ENCODE data around the gene TRAPPC1. TPM values are rescaled to one million over a fixed set of nuclear protein-coding genes. Genes with fewer than 3 reads are reported as not detected.
"Not testable (repeated sequence)": the region's sequence is repeated elsewhere in the genome, so short reads cannot be mapped to it uniquely, and the experiment has no call there.

TRAPPC1 gene
- total RNA-seq, 1 experiment from 2014 or later = 30.3 TPM

DNA sequence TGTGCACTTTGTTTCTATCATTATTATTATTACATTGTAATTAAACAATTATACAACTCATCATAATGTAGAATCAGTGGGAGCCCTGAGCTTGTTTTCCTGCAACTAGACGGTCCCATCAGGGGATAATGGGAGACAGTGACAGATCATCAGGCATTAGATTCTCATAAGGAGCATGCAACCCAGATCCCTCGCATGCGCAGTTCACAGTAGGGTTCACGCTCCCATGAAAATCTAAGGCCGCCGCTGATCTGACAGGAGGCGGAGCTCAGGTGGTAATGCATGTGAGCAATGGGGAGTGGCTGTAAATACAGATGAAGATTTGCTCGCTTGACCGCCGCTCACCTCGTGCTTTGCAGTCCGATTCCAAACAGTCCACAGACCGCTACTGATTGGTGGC is 21.5 kb upstream of the TRAPPC1 start:
- peaks cover 23% of the 10 kb centered on the region for H3K36me3 ChIP-seq
- not testable (repeated sequence) for H3K4me3 ChIP-seq; DNase-seq (ENCODE audit: low read depth in 1 of 2, low spot score in 2 of 2); H3K27ac ChIP-seq; H3K4me1 ChIP-seq (replicated peaks); H3K27me3 ChIP-seq (replicated peaks); H3K9me3 ChIP-seq (replicated peaks)

DNA sequence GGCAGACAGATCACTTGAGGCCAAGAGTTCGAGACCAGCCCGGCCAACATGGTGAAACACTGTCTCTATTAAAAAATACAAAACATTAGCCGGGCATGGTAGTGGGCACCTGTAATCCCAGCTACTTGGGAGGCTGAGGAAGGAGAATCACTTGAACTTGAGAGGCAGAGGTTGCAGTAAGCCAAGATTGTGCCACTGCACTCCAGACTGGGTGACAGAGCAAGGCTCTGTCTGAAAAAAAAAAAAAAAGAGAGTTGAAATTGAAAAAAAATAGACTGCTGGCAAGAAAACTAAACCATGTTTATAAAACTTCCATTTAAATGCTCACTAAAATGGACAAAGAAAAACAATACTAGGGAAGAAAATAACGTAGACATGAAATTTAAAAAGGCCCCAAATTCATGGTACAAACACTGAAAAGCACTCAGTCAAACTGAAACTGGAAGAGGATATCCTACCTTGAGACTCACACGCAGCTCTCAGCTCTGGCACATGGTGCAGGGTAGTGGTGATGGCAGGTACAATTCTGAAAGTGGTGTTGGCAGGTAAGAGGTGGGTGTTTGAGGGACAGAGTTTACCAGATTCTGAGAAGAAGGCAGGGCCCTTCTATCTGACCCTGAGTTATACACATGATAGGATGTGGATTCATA is 19.5 kb upstream of the TRAPPC1 start:
- no peak for DNase-seq (ENCODE audit: low read depth in 1 of 2, low spot score in 2 of 2)
- no peaks in the 10 kb centered on the region for H3K4me1 ChIP-seq (replicated peaks)
- H3K9me3 ChIP-seq (replicated peaks) = no peaks in the 10 kb centered on the region
- H3K27ac ChIP-seq = no peak overlapping the region
- H3K27me3 ChIP-seq (replicated peaks) = no peaks in the 10 kb centered on the region
- no peak overlapping the region for H3K4me3 ChIP-seq
- peaks cover 40% of the 10 kb centered on the region for H3K36me3 ChIP-seq

DNA sequence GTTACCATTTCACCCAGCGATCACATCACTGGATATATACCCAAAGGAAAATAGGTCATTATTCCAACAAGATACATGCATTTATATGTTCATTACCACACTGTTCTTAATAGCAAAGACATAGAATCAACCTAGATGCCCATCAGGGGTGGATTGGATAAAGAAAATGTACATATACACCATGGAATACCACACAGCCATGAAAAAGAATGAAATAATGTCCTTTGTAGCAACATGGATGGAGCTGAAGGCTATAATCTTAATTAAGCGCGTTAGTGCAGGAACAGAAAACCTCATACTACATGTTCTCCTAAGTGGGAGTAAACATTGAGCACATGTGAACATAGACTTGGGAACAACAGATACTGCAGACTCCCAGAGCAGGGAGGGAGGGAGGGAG is 18.8 kb upstream of the TRAPPC1 start:
- Histone ChIP-seq H3K4me1 (replicated peaks) (no peaks in the 10 kb centered on the region), H3K4me3 (no peak overlapping the region), H3K27ac (no peak overlapping the region), H3K9me3 (replicated peaks) (no peaks in the 10 kb centered on the region), H3K36me3 (peaks cover 47% of the 10 kb centered on the region), H3K27me3 (replicated peaks) (no peaks in the 10 kb centered on the region)
- DNase-seq (ENCODE audit: low read depth in 1 of 2, low spot score in 2 of 2) = no peak

DNA sequence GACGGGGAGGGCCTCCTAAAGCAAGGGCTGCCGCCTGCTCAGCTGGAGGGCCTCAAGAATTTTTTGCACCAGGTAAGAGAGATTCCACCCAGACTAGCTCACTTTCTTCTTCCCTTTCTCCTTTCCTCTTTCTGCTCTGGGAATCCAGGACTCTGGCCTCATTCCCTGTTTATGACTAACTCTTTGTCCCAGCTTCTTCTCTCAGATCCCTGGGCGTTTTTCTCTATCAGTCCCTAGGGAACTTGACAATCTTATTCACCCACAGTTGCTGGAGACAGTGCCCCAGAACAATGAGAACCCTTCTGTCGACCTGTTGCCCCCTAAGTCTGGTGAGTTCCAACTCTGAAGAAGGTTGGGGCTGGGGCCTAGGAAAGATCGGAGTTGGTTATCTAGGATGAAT is 15.9 kb upstream of the TRAPPC1 start:
- Histone ChIP-seq H3K4me1 (replicated peaks) (no peaks in the 10 kb centered on the region), H3K9me3 (replicated peaks) (no peaks in the 10 kb centered on the region), H3K4me3 (no peak overlapping the region), H3K27me3 (replicated peaks) (no peaks in the 10 kb centered on the region), H3K36me3 (peaks cover 73% of the 10 kb centered on the region), H3K27ac (no peak overlapping the region)
- DNase-seq (ENCODE audit: low read depth in 1 of 2, low spot score in 2 of 2) = no peak

DNA sequence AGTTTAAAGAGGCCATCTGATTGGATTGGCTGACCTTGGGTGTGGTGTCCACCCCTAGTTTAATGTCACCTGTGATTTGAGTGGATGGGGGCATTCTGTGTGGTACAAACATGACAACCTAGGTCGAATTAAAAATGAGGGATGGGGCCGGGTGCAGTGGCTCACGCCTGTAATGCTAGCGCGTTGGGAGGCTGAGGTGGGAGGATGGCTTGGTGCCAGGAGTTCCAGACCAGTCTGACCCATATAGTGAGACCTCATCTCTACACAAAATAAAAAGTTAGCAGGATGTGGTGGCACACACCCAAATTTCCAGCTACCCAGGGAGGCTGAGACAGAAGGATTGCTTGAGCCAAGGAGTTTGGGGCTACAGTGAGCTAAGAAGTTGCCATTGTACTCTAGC is 14.7 kb upstream of the TRAPPC1 start:
- Histone ChIP-seq H3K27me3 (replicated peaks) (no peaks in the 10 kb centered on the region), H3K36me3 (peaks cover 80% of the 10 kb centered on the region), H3K27ac (no peak overlapping the region), H3K4me3 (no peak overlapping the region), H3K9me3 (replicated peaks) (no peaks in the 10 kb centered on the region), H3K4me1 (replicated peaks) (no peaks in the 10 kb centered on the region)
- no peak for DNase-seq (ENCODE audit: low read depth in 1 of 2, low spot score in 2 of 2)

DNA sequence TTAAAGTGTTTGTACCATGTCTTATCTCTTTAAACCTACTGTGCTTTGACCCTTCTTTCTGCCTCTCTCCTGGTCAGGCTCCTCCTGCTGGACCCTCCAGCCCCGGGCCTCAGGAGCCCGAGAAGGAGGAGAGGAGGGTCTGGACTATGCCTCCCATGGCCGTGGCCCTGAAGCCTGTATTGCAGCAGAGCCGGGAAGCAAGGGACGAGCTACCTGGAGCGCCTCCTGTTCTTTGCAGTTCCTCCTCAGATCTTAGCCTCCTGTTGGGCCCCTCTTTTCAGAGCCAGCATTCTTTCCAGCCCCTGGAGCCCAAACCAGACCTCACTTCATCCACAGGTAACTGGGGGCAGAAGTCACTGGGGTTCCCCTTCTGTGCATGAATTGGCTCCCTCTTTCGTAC is 13.9 kb upstream of the TRAPPC1 start:
- Histone ChIP-seq H3K9me3 (replicated peaks) (no peaks in the 10 kb centered on the region), H3K27ac (no peak overlapping the region), H3K36me3 (peaks cover 86% of the 10 kb centered on the region)

DNA sequence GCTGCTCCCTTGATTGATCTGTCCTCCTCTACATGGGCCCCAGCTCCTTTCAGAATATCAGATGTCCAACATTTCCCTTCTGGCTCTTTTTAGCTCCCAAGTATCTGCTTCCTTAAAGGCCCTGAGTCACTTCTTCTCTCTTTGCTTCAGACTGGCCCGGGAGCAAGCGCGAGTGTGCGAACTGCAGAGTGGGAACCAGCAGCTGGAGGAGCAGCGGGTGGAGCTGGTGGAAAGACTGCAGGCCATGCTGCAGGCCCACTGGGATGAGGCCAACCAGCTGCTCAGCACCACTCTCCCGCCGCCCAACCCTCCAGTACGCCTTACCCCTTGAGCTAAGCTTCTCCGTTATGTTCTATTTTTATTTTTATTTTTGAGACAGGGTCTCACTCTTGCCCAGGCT is 12.6 kb upstream of the TRAPPC1 start:
- no peak overlapping the region for H3K4me3 ChIP-seq
- H3K27ac ChIP-seq = no peak overlapping the region
- H3K9me3 ChIP-seq (replicated peaks) = no peaks in the 10 kb centered on the region
- H3K4me1 ChIP-seq (replicated peaks) = no peaks in the 10 kb centered on the region
- peaks cover 87% of the 10 kb centered on the region for H3K36me3 ChIP-seq
- no peak for DNase-seq (ENCODE audit: low read depth in 1 of 2, low spot score in 2 of 2)
- H3K27me3 ChIP-seq (replicated peaks) = no peaks in the 10 kb centered on the region

More for the DNA sequence above, 13.9 kb upstream of the TRAPPC1 start:
- no peak for DNase-seq (ENCODE audit: low read depth in 1 of 2, low spot score in 2 of 2)
- Histone ChIP-seq H3K4me1 (replicated peaks) (no peaks in the 10 kb centered on the region), H3K4me3 (no peak overlapping the region), H3K27me3 (replicated peaks) (no peaks in the 10 kb centered on the region)

DNA sequence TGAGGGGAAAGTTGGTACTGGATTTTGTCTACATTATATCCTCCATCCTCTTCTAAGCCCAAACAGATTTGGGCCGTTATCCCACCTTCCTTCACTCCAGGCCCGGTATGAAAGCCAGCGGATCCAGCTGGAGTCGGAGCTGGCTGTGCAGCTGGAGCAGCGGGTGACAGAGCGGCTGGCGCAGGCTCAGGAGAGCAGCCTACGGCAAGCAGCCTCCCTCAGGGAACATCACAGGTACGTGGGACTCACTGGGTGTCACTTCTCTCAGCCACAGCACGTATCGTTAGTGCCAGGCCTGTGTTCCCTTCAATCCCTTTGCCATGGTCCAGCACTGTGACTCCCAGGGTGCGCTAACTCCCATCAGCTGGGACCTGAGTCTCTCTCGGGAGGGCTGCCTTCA is 11.5 kb upstream of the TRAPPC1 start:
- no peaks in the 10 kb centered on the region for H3K4me1 ChIP-seq (replicated peaks)
- H3K9me3 ChIP-seq (replicated peaks) = no peaks in the 10 kb centered on the region
- H3K36me3 ChIP-seq = peaks cover 87% of the 10 kb centered on the region
- H3K27me3 ChIP-seq (replicated peaks) = no peaks in the 10 kb centered on the region
- H3K4me3 ChIP-seq = no peak overlapping the region
- DNase-seq (ENCODE audit: low read depth in 1 of 2, low spot score in 2 of 2) = no peak
- no peak overlapping the region for H3K27ac ChIP-seq

DNA sequence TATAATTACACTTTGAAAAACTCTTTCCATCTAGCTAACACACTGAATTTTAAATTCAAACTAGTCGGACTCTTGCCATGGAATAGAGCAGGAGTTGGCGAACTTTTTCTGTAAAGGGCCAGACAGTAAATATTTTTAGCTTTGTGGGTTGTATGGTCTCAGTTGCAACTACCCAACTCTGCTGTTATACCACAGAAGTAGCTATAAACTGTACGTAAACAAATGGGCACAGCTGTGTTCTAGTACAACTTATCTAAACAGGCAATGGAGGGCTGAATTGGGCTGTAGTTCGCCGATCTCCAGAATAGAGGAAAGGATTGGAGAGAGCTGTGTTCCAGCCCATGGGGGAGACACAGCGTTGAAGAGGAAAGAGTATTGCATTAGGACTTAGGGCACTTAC is 9.0 kb upstream of the TRAPPC1 start:
- Histone ChIP-seq H3K9me3 (replicated peaks) (no peaks in the 10 kb centered on the region), H3K4me3 (no peak overlapping the region), H3K27ac (no peak overlapping the region), H3K4me1 (replicated peaks) (no peaks in the 10 kb centered on the region), H3K36me3 (peaks cover 85% of the 10 kb centered on the region), H3K27me3 (replicated peaks) (no peaks in the 10 kb centered on the region)
- no peak for DNase-seq (ENCODE audit: low read depth in 1 of 2, low spot score in 2 of 2)

DNA sequence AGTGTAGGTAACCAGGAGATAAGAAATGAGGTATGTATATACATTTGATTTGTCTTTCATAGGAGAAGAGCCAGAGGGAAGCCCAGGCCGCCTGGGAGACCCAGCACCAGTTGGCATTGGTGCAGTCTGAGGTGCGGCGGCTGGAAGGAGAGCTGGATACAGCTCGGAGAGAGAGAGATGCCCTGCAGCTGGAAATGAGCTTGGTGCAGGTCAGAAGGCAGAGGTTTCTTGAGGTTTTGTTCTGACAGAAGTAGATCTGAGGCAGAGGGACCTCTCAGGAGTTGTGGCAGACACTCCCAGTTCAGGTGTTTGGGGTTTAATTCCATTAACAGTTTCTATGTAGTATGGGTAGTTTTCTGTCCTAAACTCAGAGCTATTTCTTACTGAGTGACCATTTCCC is 8.3 kb upstream of the TRAPPC1 start:
- DNase-seq (ENCODE audit: low read depth in 1 of 2, low spot score in 2 of 2) = no peak
- H3K9me3 ChIP-seq (replicated peaks) = no peaks in the 10 kb centered on the region
- no peak overlapping the region for H3K27ac ChIP-seq
- no peaks in the 10 kb centered on the region for H3K4me1 ChIP-seq (replicated peaks)
- H3K4me3 ChIP-seq = no peak overlapping the region
- H3K36me3 ChIP-seq = peaks cover 86% of the 10 kb centered on the region
- H3K27me3 ChIP-seq (replicated peaks) = no peaks in the 10 kb centered on the region

DNA sequence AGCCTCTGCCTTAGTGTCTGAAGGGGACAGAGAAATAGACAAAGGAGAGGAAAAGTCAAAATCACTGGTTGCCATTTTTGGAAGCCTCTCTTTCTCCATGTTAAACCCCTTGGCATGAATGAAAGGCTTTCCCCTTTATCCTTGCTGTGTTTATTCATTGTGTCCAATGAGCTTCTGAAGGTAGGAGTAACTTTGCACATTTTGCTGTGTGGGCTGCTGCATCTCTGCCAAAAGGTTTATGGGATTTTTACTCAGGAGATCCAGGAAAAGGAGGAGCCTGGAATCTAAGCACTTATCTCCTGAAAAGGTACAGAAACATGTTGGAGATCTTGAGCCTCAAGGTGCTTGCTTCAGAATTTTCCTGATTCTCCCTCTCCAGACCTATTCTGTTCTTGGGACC is 4.1 kb upstream of the TRAPPC1 start:
- Histone ChIP-seq H3K4me1 (replicated peaks) (peaks cover 11% of the 10 kb centered on the region), H3K27ac (no peak overlapping the region), H3K9me3 (replicated peaks) (no peaks in the 10 kb centered on the region), H3K4me3 (no peak overlapping the region), H3K27me3 (replicated peaks) (no peaks in the 10 kb centered on the region), H3K36me3 (peaks cover 73% of the 10 kb centered on the region)
- DNase-seq (ENCODE audit: low read depth in 1 of 2, low spot score in 2 of 2) = no peak

DNA sequence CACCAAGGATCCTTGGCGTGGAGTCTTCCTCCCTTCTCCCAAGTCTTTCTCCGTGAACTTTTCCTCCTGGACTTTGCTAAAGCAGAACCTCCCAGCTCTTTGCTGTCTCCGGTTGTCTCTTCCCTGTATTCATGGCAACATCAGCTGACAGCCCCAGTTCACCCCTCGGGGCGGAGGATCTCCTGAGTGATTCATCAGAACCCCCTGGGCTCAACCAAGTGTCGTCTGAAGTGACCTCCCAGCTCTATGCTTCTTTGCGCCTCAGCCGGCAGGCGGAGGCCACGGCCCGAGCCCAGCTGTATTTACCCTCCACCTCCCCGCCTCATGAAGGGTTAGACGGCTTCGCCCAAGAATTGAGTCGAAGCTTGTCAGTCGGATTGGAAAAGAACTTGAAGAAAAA is 1.2 kb upstream of the TRAPPC1 start:
- H3K9me3 ChIP-seq (replicated peaks) = no peaks in the 10 kb centered on the region
- peaks cover 13% of the 10 kb centered on the region for H3K4me1 ChIP-seq (replicated peaks)
- DNase-seq (ENCODE audit: low read depth in 1 of 2, low spot score in 2 of 2) = peak; percentile 59 to 80
- peak overlapping the region; percentile 84 for H3K4me3 ChIP-seq
- H3K27ac ChIP-seq = peak overlapping the region; percentile 95
- H3K27me3 ChIP-seq (replicated peaks) = no peaks in the 10 kb centered on the region
- H3K36me3 ChIP-seq = peaks cover 54% of the 10 kb centered on the region

DNA sequence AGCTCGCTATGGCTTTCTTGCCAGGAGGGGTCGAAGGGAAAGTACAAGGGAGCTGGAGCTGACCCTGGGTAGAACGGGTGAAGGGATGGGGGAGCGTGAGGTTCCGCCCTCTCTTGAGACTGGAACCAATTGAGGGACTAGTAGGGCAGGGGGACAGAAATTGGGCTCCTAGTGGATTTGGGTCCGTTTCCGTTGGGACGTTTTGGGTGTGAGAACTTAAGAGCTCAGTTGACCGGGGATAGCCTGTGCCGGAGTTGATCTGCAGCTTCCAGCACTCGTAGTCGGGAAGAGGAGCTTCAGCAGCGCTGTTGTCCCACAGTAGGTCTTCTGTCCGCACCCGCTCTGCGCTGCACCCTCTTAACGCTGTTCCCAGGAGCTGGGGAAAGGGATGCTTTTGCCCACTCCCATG is 741 bp upstream of the TRAPPC1 start:
- Histone ChIP-seq H3K9me3 (replicated peaks) (no peaks in the 10 kb centered on the region), H3K27me3 (replicated peaks) (no peaks in the 10 kb centered on the region), H3K36me3 (peaks cover 54% of the 10 kb centered on the region), H3K4me3 (peak overlapping the region; percentile 84), H3K4me1 (replicated peaks) (peaks cover 13% of the 10 kb centered on the region), H3K27ac (peak overlapping the region; percentile 95)
- DNase-seq (ENCODE audit: low read depth in 1 of 2, low spot score in 2 of 2) = no peak

DNA sequence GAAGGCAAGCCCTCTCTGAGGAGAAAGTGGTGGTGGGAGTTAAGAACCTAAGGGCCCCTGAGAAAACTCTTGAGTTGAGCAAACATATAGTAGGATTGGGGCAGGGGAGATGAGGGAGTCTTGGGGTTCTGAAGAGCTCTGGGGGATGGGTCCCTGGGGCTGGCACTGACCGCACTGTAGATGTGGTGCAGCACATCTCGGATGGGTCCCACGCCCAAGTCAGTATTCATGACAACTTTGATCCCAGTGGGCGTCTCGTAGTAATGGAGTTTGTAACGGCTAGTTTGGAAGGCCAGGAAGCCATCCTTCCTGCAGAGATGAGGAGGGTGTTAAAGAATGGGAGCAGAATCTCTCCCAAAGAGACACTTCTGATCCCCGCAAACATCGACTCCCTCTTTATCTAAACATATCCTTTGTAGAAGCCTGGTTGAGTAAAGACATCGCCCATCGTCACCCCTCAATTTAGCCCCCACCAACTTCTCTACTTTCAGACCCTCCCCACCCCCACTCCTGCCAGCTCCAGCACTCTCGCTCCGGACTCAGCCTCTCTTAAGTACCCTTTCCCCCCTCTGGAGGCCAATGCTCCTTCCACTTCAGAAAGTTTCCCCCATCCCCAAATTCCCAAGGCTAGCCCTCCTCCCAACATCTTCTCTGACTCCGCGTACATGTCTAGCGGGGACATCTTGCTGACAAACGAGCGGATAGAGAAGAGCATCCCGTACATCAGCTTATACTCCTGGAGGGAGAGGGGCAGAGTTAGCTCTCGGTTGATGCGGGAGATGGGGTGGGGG is 710 bp downstream of the TRAPPC1 start:
- no peak overlapping the region for H3K27ac ChIP-seq
- H3K4me1 ChIP-seq (replicated peaks) = peaks cover 13% of the 10 kb centered on the region
- no peaks in the 10 kb centered on the region for H3K9me3 ChIP-seq (replicated peaks)
- peaks cover 39% of the 10 kb centered on the region for H3K36me3 ChIP-seq
- H3K4me3 ChIP-seq = peak overlapping the region; percentile 84
- DNase-seq (ENCODE audit: low read depth in 1 of 2, low spot score in 2 of 2) = no peak
- H3K27me3 ChIP-seq (replicated peaks) = no peaks in the 10 kb centered on the region
